ENCODE measurements around the gene RNU1-3.
A peak's percentile ranks its signal among the peaks of the same experiment; 100 is the strongest.
"Not testable (repeated sequence)": the region's sequence is repeated elsewhere in the genome, so short reads cannot be mapped to it uniquely, and the experiment has no call there.

RNU1-3 gene

GRCh38 chr1:16651560-16651959 lies 15.2 kb downstream of the RNU1-3 start:
- not testable (repeated sequence) for DNase-seq

- DNase-seq = not testable (repeated sequence)
Observed at GRCh38 chr1:16649960-16650359, 16.8 kb downstream of the RNU1-3 start.

- DNase-seq = not testable (repeated sequence)
Observed at GRCh38 chr1:16649390-16649789, 17.4 kb downstream of the RNU1-3 start.

- not testable (repeated sequence) for DNase-seq
Observed at GRCh38 chr1:16648756-16649155, 18.0 kb downstream of the RNU1-3 start.

GRCh38 chr1:16648250-16648649 lies 18.5 kb downstream of the RNU1-3 start:
- not testable (repeated sequence) for DNase-seq

GRCh38 chr1:16647179-16648176 lies 19.3 kb downstream of the RNU1-3 start:
- DNase-seq = not testable (repeated sequence)

- not testable (repeated sequence) for DNase-seq
Observed at GRCh38 chr1:16646716-16647115, 20.0 kb downstream of the RNU1-3 start.

GRCh38 chr1:16646061-16646664 lies 20.6 kb downstream of the RNU1-3 start:
- DNase-seq = not testable (repeated sequence)

- not testable (repeated sequence) for DNase-seq
Observed at GRCh38 chr1:16645271-16646060, 21.3 kb downstream of the RNU1-3 start.

- DNase-seq = peak; percentile 100
Observed at GRCh38 chr1:16644482-16645270, 22.1 kb downstream of the RNU1-3 start.

- DNase-seq = no peak
Observed at GRCh38 chr1:16644193-16644481, 22.6 kb downstream of the RNU1-3 start.

GRCh38 chr1:16643476-16644192 lies 23.1 kb downstream of the RNU1-3 start:
- DNase-seq = not testable (repeated sequence)

GRCh38 chr1:16643001-16643411 lies 23.7 kb downstream of the RNU1-3 start:
- DNase-seq = not testable (repeated sequence)

GRCh38 chr1:16642025-16642966 lies 24.5 kb downstream of the RNU1-3 start:
- DNase-seq = not testable (repeated sequence)

- not testable (repeated sequence) for DNase-seq
Observed at GRCh38 chr1:16641159-16641975, 25.4 kb downstream of the RNU1-3 start.

GRCh38 chr1:16639091-16640031 lies 27.4 kb downstream of the RNU1-3 start:
- DNase-seq = not testable (repeated sequence)

- DNase-seq = not testable (repeated sequence)
Observed at GRCh38 chr1:16637941-16638778, 28.6 kb downstream of the RNU1-3 start.
